ELR (cell line): ENCODE measurements around the gene PDGFB.

Source experiments
- DNase-seq: peaks from one replicate; pipeline ENCODE4 v3.0.0-alpha.2; 2015; ENCODE audit warnings: low read depth

The PDGFB gene

DNA sequence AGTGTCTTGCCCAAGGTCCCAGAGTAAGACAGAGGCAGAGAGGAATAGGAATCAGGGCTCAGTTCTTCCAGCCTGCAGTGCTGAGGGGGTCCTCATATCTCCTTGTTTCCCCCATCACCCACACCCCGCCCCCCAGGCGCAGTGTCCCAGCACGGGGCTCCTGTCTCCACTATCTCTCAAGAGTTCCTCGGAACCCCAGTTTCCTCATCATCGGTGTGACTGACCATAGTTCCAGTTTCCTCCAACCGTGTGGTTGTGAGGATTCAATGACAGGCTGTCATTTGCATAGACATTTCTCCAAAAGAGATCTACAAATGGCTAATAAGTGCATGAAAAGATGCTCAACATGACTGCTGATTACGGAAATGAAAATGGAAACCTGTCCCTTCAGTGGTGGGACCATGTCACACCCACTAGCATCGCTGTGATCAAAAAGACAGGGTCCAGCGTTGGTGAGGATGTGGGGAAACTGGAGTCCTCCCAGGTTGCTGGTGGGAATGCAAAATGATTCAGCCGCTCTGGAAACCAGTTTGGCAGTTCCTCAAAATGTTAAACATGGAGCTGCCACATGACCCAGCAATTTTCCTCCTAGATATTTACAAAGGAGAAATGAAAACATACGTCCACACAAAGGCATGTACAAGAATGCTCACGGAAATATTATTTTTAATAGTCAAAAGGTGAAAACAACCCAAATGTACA lies 31.8 kb upstream of the PDGFB start:
- no peak for DNase-seq

- no peak for DNase-seq
Measured at GRCh38 chr22:39275814-39276439, 31.1 kb upstream of the PDGFB start.

GRCh38 chr22:39273950-39274887 lies 29.4 kb upstream of the PDGFB start:
- DNase-seq: no peak

DNA sequence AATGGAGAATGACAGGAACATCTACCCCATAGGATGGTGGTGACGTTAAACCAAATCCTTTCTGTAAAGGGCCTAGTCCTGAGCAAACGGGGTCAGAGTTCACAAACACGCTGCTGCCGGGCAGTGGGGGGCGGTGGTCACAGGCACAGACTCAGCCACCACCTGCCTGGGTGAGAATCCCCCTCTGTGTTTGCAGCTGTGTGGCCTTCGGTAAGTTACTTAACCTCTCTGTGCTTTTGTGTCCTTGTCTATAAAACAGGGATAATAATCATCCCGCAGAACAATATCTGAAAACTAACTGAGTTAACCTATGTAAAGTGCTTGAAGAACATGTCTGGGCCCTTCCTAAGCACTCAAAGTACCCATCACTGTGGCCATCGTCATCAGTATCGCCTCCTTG lies 26.0 kb upstream of the PDGFB start:
- no peak for DNase-seq

DNA sequence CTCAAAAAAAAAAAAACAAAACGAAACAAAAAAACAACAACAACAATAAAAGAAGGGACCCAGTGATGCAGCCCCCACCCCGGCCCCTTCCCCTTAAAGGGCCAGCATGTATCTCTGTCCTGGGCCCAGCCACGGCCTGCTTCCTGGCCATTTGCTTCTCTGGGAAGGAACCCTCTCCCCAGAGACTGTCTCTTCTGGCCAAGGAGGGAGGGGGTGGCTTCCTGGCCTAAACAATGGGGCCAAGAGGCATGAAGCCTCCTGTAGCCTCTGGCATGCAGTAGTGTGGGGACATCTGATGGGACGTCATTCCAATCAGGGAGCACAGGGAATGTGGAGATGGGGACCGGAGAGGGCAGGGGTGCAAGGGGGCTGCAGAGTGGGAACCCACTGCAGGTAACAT lies 25.5 kb upstream of the PDGFB start:
- DNase-seq: no peak

- DNase-seq: no peak
Measured at GRCh38 chr22:39269095-39269790, 24.5 kb upstream of the PDGFB start.

GRCh38 chr22:39268645-39269044 lies 23.9 kb upstream of the PDGFB start:
- DNase-seq: no peak

- DNase-seq: no peak
Measured at GRCh38 chr22:39267974-39268373, 23.2 kb upstream of the PDGFB start.

GRCh38 chr22:39266398-39267030 lies 21.7 kb upstream of the PDGFB start:
- no peak for DNase-seq

GRCh38 chr22:39265143-39265886 lies 20.5 kb upstream of the PDGFB start:
- DNase-seq: no peak

DNA sequence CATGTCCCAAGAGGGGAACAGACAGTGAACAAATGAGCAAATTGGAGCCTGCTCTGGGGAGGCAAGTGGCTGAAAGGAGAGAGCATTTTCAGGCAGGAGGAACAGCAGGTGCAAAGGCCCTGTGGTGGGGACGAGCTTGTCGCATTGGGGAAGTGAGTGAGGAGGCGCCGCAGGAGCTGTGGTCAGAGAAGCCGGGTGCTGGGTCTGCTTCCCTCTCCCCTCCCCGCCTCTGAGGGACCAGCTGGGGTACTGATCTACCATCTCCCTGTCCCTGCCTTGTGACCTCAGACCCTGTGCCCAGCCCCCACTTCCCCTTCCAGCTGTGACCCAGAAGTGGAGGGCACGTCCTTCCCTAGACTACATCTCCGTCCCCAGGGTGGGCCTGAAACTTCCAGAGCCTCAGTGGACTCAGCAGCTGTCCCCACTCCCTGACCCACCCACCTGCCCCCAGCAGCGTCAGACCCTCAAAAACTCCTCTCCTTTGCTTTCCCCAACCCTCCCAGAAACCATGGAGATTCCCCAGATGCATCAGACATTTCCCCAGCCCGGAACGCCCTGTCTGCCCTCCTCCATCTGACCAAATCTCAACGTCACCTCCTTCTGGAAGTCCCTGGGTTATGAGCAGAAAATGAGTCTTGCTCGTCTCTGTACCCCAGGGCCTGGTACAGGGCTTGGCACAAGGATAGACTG lies 19.7 kb upstream of the PDGFB start:
- no peak for DNase-seq

GRCh38 chr22:39263626-39264348 lies 19.0 kb upstream of the PDGFB start:
- DNase-seq: no peak

DNA sequence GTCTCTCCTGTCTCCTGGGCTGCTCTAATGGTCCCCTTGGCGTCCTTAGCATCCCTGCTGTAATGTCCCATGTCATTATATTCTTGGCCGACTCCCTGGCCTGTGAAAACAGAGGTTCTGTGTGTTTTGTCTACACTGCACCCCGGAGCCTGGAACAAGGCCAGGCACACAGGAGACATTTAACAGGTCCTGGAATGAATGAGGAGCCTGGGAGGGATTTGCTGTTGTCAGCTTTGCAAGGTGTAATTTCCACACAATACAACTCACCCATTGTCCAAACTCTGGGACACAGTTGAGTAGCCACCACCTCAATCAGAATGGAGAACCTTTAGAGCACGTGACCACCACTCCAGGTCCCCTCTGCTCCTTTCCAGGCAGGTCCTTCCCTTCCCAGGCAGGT lies 14.9 kb upstream of the PDGFB start:
- no peak for DNase-seq

DNA sequence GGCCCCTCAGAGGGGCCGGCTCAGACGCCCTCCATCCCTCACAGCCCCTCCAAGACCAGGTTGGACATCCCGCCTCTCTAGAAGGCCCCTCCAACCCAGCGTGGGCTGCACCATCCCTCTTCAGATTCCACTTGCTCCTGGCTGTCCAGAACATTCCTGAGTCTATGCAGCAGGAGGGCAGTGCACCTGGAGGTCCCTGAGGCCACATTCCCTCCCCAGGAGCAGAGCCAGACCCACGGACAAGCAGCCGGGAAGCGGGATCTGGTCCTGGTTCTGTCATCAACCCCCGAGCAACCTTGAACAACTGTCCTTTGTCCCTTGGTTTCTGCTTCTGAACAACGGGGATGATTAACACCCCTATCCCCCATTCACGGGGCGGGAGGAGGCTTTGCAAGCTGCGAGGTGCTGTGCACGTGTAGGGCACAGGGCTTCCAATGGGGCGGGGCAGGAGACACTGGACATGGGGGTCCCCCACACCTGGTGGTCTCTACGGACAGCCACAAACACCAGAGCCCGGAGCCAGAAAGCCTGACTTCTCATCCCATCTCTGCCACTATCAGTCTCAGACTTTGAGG lies 13.2 kb upstream of the PDGFB start:
- DNase-seq: no peak

GRCh38 chr22:39256979-39257378 lies 12.2 kb upstream of the PDGFB start:
- DNase-seq: no peak

DNA sequence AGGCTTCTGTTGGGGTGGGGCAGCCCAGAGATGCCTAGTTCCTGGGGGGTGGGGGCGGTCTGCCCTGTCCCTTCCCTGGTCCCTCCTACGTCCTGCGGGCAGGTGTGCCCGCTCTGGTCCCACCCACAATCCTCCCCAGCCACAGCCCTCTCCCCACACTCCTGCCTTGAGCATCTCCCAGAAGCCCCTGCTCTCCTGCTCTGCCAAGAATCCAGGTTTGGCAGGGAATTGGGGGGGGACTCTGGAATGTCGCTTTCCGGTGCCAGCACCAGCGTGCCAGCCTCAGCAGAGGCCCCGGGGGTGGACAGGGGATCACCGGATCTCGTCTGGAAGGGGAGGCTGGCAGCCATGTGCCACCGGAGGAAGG lies 11.4 kb upstream of the PDGFB start:
- no peak for DNase-seq

DNA sequence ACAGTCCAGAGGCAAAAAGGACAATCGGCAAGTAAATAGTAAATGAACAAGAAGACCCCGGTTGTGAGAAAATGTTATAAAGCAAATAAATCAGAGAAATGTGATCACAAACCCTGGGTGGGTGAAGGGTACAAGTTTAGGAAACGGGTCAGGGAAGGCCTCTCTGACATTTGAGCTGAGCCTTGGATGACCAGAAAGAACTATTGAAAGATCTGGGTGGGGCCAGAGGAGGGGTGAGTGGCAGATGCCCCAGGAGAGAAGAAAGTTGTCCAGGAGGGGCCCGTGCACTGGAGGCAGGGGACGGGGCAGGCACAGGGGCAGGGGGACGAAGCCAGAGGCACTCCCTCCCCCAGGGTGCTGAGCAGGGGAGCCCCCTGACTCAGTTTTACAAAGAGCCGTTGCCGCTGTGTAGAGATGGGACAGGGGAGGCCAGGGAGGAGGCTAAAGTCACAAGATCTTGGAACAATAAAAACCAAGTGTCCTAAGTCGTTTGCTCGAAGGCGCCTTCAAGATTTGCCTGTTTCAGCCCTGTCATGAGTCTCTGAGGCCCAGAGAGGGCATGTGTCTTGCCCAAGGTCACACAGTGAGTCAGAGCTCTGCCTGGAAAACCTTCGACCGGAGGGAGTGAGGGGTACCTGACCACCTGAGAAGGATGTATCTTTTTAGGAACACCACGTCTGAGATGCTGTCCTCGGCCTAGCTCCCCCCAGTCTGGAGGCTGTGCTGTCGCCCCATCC lies 10.8 kb upstream of the PDGFB start:
- no peak for DNase-seq

DNA sequence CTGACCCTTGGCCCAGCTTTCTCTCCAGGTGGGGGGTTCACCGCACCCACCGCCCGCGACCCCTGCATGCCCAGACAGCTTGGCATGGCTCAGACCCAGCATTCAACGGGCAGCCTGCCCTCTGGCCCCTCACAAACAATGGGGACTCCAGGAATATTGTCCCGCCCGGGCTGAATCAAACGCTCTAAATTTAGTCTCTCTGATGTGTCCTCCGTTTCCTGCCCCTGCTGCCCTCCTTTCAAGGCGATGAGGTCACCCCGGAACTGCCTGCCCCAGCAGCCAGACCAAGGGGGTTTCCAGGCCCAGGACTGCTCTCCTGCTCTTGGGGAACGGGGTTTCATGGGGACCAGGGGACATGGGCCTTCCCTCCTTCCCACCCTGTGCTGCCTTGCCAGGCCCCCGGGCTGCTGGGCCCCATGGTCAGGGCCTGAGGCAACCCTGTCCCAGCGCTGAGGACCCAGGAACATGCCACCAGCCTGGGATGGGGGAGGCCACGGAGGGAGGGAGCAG lies 10.1 kb upstream of the PDGFB start:
- peak; percentile 85 for DNase-seq

DNA sequence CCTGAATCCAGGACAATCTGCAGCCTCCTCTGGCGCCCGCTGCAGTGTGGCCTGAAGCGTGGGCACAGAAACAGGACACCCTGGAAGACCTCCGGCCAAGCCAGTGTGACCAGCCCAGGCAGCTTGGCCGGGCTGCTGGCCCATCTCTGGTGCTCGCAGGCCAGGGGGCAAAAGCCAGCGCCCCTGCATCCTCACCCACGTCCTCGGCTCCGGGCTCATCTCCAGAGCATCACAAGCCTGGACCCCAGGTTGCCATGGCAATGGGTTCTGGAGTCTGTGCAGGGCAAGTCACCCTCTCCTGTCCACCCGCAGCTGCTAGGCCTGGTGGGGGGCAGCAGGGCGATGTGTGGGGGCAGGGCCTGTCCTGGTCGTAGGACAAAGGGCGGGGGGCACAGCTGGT lies 9.3 kb upstream of the PDGFB start:
- no peak for DNase-seq
